ENCODE results near the gene VPS26A. TPM values are rescaled to one million over a fixed set of nuclear protein-coding genes. Genes with fewer than 3 reads are reported as not detected.

Gene VPS26A
- total and polyA plus RNA-seq, 2 donors from 2014 or later = 38.9 to 52.5 TPM

DNA sequence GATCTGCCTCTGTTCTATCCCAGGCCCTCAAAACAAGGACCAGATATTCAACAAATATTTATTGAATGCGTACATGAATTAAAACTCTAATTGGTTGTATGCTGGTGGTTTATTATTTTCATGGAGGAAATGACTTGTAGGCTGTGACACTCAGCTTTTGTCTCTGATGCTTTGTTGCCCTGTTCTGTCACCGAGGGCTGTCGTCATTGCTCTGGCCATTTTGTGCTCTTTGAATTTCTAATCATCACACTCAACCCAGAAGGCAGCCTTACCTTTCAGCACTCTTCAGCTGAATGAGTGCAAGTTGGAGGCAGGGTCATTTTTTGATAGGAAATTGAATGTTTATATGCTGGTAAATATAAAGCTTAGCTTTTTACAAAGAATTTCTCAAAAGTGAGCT is 21.5 kb upstream of the VPS26A start:
- H3K9ac ChIP-seq (ENCODE audit: low read length in 3 of 3) = no peak overlapping the region
- no peaks in the 10 kb centered on the region for H3K36me3 ChIP-seq (ENCODE audit: control insufficient read depth in 2 of 3, insufficient read depth in 3 of 3, low read length in 3 of 3)
- no peaks in the 10 kb centered on the region for H3K4me1 ChIP-seq (ENCODE audit: control insufficient read depth in 2 of 3, insufficient read depth in 2 of 3, low read depth in 1 of 3, low read length in 3 of 3)
- no peaks in the 10 kb centered on the region for H3K27me3 ChIP-seq (ENCODE audit: control insufficient read depth, insufficient read depth, low read length)
- H3K4me3 ChIP-seq (ENCODE audit: low read length in 3 of 3) = no peak overlapping the region
- DNase-seq (no peak), FAIRE-seq (no peak)
- intact Hi-C loops (cut with DNase I) = no loop called here
- TF ChIP-seq CTCF (IDR thresholded peaks at IDR 0.05; ENCODE audit: borderline replicate concordance, extremely low read depth, insufficient read depth) = no peak
- H3K27ac ChIP-seq (ENCODE audit: low read depth in 2 of 2, low read length in 2 of 2) = no peak overlapping the region
- H3K9me3 ChIP-seq (ENCODE audit: control insufficient read depth in 2 of 3, insufficient read depth in 1 of 3, low read length in 3 of 3) = no peaks in the 10 kb centered on the region

- no peak overlapping the region for H3K4me3 ChIP-seq (ENCODE audit: low read length in 3 of 3)
- no peaks in the 10 kb centered on the region for H3K9me3 ChIP-seq (ENCODE audit: control insufficient read depth in 2 of 3, insufficient read depth in 1 of 3, low read length in 3 of 3)
- no peak overlapping the region for H3K27ac ChIP-seq (ENCODE audit: low read depth in 2 of 2, low read length in 2 of 2)
- no peak overlapping the region for H3K9ac ChIP-seq (ENCODE audit: low read length in 3 of 3)
- H3K4me1 ChIP-seq (ENCODE audit: control insufficient read depth in 2 of 3, insufficient read depth in 2 of 3, low read depth in 1 of 3, low read length in 3 of 3) = no peaks in the 10 kb centered on the region
- no peaks in the 10 kb centered on the region for H3K36me3 ChIP-seq (ENCODE audit: control insufficient read depth in 2 of 3, insufficient read depth in 3 of 3, low read length in 3 of 3)
- FAIRE-seq (no peak), DNase-seq (no peak)
- intact Hi-C loops (cut with DNase I) = no loop called here
- no peak for TF ChIP-seq CTCF (IDR thresholded peaks at IDR 0.05; ENCODE audit: borderline replicate concordance, extremely low read depth, insufficient read depth)
- H3K27me3 ChIP-seq (ENCODE audit: control insufficient read depth, insufficient read depth, low read length) = no peaks in the 10 kb centered on the region
Observed at GRCh38 chr10:69103784-69104183, 20.2 kb upstream of the VPS26A start.

DNA sequence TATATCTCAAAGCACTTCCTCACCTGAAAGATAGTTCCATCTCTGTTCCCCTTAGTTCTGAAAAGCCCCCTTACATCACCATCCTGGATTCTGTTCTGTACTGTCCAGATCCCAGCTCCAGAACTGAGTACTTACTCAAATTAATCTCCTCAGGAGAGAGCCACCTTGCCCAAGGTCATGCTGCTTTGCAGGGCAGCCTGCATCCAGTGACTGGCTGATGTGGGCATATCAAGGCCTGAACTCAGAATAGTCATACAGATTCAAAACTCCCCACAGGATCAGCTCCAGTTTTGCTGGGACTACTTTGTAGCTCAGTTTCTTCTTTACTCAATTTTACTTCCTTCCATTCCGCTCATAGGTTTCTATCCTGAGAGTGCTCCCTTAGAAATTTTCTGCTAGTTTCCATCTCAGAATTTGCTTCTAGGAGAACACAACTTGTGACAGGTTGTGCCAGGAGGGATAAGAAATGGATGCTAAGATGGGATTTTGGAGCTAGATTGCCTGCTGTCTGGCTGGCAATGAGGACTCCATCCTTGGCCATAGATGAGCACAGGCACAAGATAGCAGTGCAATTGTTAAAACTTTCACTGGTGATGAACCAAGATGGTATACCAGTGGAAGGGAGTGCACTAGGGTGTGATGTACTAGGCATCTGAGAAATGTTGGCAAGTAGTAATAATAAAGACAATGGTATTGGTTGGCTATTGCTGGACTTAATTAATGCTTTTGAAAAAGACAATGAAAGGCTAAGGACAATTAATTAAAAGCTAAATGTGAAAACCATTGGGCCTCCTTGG is 18.8 kb upstream of the VPS26A start:
- no peaks in the 10 kb centered on the region for H3K9me3 ChIP-seq (ENCODE audit: control insufficient read depth in 2 of 3, insufficient read depth in 1 of 3, low read length in 3 of 3)
- H3K4me1 ChIP-seq (ENCODE audit: control insufficient read depth in 2 of 3, insufficient read depth in 2 of 3, low read depth in 1 of 3, low read length in 3 of 3) = no peaks in the 10 kb centered on the region
- H3K27ac ChIP-seq (ENCODE audit: low read depth in 2 of 2, low read length in 2 of 2) = no peak overlapping the region
- H3K4me3 ChIP-seq (ENCODE audit: low read length in 3 of 3) = no peak overlapping the region
- H3K36me3 ChIP-seq (ENCODE audit: control insufficient read depth in 2 of 3, insufficient read depth in 3 of 3, low read length in 3 of 3) = no peaks in the 10 kb centered on the region
- H3K9ac ChIP-seq (ENCODE audit: low read length in 3 of 3) = no peak overlapping the region
- FAIRE-seq (no peak), DNase-seq (no peak)
- no peak for TF ChIP-seq CTCF (IDR thresholded peaks at IDR 0.05; ENCODE audit: borderline replicate concordance, extremely low read depth, insufficient read depth)
- intact Hi-C loops (cut with DNase I) = no loop called here
- no peaks in the 10 kb centered on the region for H3K27me3 ChIP-seq (ENCODE audit: control insufficient read depth, insufficient read depth, low read length)

GRCh38 chr10:69107176-69107490 is 16.8 kb upstream of the VPS26A start:
- Histone ChIP-seq H3K9ac (ENCODE audit: low read length in 3 of 3) (no peak overlapping the region), H3K4me3 (ENCODE audit: low read length in 3 of 3) (no peak overlapping the region), H3K27ac (ENCODE audit: low read depth in 2 of 2, low read length in 2 of 2) (no peak overlapping the region), H3K4me1 (ENCODE audit: control insufficient read depth in 2 of 3, insufficient read depth in 2 of 3, low read depth in 1 of 3, low read length in 3 of 3) (no peaks in the 10 kb centered on the region), H3K36me3 (ENCODE audit: control insufficient read depth in 2 of 3, insufficient read depth in 3 of 3, low read length in 3 of 3) (no peaks in the 10 kb centered on the region), H3K9me3 (ENCODE audit: control insufficient read depth in 2 of 3, insufficient read depth in 1 of 3, low read length in 3 of 3) (no peaks in the 10 kb centered on the region), H3K27me3 (ENCODE audit: control insufficient read depth, insufficient read depth, low read length) (no peaks in the 10 kb centered on the region)
- intact Hi-C loops (cut with DNase I) = no loop called here
- TF ChIP-seq CTCF (IDR thresholded peaks at IDR 0.05; ENCODE audit: borderline replicate concordance, extremely low read depth, insufficient read depth) = no peak
- DNase-seq (no peak), FAIRE-seq (no peak)
